GM23338 (cell line): ENCODE measurements around the gene SUSD1. TPM values are rescaled to one million over a fixed set of nuclear protein-coding genes. Genes with fewer than 3 reads are reported as not detected.

Source experiments
- CTCF ChIP-seq, 2 experiments: fragments of 200-600 bp in 1 of 2; sonication (generic) in 1 of 2; conservative IDR thresholded peaks; 2 replicates each; pipeline versions ENCODE4 v1.5.1 to v1.6.1; 2016 to 2017; ENCODE audit warnings: antibody characterized with exemption in 2 of 2, low read depth in 2 of 2, mild to moderate bottlenecking in 2 of 2, moderate library complexity in 1 of 2
- EZH2 ChIP-seq: fragments of 200-600 bp; sonication (generic); IDR thresholded peaks from one replicate; pipeline ENCODE4 v1.8.0; 2017; ENCODE audit warnings: antibody characterized with exemption, mild to moderate bottlenecking, low read depth; ENCODE audit not compliant: unreplicated experiment
- EZH2phosphoT487 ChIP-seq: fragments of 200-600 bp; sonication (generic); IDR thresholded peaks from one replicate; pipeline ENCODE4 v1.8.1; 2018; ENCODE audit warnings: antibody characterized with exemption; ENCODE audit not compliant: unreplicated experiment
- JUNB ChIP-seq: IDR thresholded peaks from one replicate; pipeline ENCODE4 v1.6.1; 2016; ENCODE audit warnings: antibody characterized with exemption; ENCODE audit not compliant: unreplicated experiment
- ZNF114 ChIP-seq: fragments of 250-450 bp; sonication (Bioruptor Pico); IDR thresholded peaks from 2 replicates; pipeline ENCODE4 v1.5.0; 2020; ENCODE audit warnings: mild to moderate bottlenecking, moderate library complexity
- polyA plus RNA-seq: library from polyadenylated mRNA; unstranded; fragments of >200 nt; fragmentation: Nextera tagmentation; extraction: Ambion mirVana; gene quantifications from 2 replicates; pipeline ENCODE4 v1.2.1, GENCODE V29; 2016
- small RNA-seq: library from RNA; depleted of rRNA; stranded (forward); fragments of <200 nt; gene quantifications from one replicate; pipeline ENCODE3, GENCODE V24; 2014; ENCODE audit warnings: low replicate concordance
- total RNA-seq: library from RNA; depleted of rRNA; stranded (reverse); fragments of >200 nt; shearing (Covaris generic); gene quantifications from 2 replicates; pipeline ENCODE4 v1.2.3, GENCODE V29; 2014; rRNA removed
- TF ChIP-seq, protein P1 (sequence below): IDR thresholded peaks from one replicate; pipeline ENCODE4 v1.6.1; 2018; ENCODE audit warnings: antibody characterized with exemption; ENCODE audit not compliant: unreplicated experiment

Gene SUSD1
- total and polyA plus RNA-seq, 2 experiments from 2014 or later = 1.2 to 6.4 TPM

DNA sequence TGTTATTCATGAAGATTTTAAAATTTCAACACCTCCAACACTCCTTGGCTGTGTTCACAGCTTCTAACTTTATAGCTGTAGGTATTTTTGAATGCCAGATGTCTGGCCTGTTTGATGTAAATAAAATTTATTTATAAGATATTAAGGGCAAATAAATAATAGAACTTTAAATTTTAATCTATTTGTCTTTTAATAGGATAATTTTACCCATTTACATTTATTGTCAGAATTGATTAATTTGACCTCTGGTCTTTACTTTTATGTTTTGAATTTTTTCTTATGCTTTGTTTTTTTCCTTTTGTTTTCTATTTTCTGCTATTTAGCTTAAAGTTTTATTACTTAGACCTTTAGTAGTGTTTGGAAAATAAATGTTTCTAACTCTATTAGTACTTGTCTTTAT lies 183.9 kb downstream of the SUSD1 start (continued):
- TF ChIP-seq, protein P1, sequence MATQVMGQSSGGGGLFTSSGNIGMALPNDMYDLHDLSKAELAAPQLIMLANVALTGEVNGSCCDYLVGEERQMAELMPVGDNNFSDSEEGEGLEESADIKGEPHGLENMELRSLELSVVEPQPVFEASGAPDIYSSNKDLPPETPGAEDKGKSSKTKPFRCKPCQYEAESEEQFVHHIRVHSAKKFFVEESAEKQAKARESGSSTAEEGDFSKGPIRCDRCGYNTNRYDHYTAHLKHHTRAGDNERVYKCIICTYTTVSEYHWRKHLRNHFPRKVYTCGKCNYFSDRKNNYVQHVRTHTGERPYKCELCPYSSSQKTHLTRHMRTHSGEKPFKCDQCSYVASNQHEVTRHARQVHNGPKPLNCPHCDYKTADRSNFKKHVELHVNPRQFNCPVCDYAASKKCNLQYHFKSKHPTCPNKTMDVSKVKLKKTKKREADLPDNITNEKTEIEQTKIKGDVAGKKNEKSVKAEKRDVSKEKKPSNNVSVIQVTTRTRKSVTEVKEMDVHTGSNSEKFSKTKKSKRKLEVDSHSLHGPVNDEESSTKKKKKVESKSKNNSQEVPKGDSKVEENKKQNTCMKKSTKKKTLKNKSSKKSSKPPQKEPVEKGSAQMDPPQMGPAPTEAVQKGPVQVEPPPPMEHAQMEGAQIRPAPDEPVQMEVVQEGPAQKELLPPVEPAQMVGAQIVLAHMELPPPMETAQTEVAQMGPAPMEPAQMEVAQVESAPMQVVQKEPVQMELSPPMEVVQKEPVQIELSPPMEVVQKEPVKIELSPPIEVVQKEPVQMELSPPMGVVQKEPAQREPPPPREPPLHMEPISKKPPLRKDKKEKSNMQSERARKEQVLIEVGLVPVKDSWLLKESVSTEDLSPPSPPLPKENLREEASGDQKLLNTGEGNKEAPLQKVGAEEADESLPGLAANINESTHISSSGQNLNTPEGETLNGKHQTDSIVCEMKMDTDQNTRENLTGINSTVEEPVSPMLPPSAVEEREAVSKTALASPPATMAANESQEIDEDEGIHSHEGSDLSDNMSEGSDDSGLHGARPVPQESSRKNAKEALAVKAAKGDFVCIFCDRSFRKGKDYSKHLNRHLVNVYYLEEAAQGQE = no peak
- TF ChIP-seq JUNB (no peak), CTCF (conservative IDR thresholded peaks at IDR 0.05; ENCODE audit: low read depth in 2 of 2) (no peak), EZH2phosphoT487 (no peak), EZH2 (no peak), ZNF114 (CRISPR knock-in tag) (no peak)

Small RNA genes within 50 kb of the gene (small RNA-seq; reads per million reads assigned to genes)
- gene RF00019 (not detected), gene RNU6-710P (not detected), gene RNU6-855P (0.12 reads per million)

Other genes with a start within 250 kb of the SUSD1 start
- 91.5 and 92.9 TPM in 2 replicates for gene PTBP3, start 158.3 kb upstream of the SUSD1 start, total RNA-seq
- 17.4 and 20.0 TPM in 2 replicates for gene PTBP3, start 158.3 kb upstream of the SUSD1 start, polyA plus RNA-seq
- 13.9 and 15.3 TPM in 2 replicates for gene HSDL2, start 204.8 kb upstream of the SUSD1 start, total RNA-seq
- 10.2 and 11.4 TPM in 2 replicates for gene HSDL2, start 204.8 kb upstream of the SUSD1 start, polyA plus RNA-seq